HPDE6-E6E7 (cell line): ENCODE results near the gene CEACAM1.
"Not testable (repeated sequence)": the region's sequence is repeated elsewhere in the genome, so short reads cannot be mapped to it uniquely, and the experiment has no call there.

Experiments
- DNase-seq: peaks from one replicate; pipeline ENCODE4 v3.0.0; 2011; ENCODE audit warnings: missing footprints; ENCODE audit errors: extremely low spot score

CEACAM1 gene

GRCh38 chr19:42475366-42475765 is 52.9 kb downstream of the CEACAM1 start:
- no peak for DNase-seq

- DNase-seq: no peak
Observed at GRCh38 chr19:42474743-42475142, 53.5 kb downstream of the CEACAM1 start.

- no peak for DNase-seq
Observed at GRCh38 chr19:42473686-42474085, 54.6 kb downstream of the CEACAM1 start.

- no peak for DNase-seq
Observed at GRCh38 chr19:42472402-42473147, 55.7 kb downstream of the CEACAM1 start.

- DNase-seq: no peak
Observed at GRCh38 chr19:42471554-42472249, 56.6 kb downstream of the CEACAM1 start.

- DNase-seq: no peak
Observed at GRCh38 chr19:42469311-42470235, 58.7 kb downstream of the CEACAM1 start.

GRCh38 chr19:42468273-42468796 is 59.9 kb downstream of the CEACAM1 start:
- DNase-seq: peak; percentile 54

GRCh38 chr19:42467183-42467760 is 61.0 kb downstream of the CEACAM1 start:
- no peak for DNase-seq

GRCh38 chr19:42466521-42467182 is 61.6 kb downstream of the CEACAM1 start:
- no peak for DNase-seq

- no peak for DNase-seq
Observed at GRCh38 chr19:42465827-42466280, 62.4 kb downstream of the CEACAM1 start.

GRCh38 chr19:42461700-42462324 is 66.5 kb downstream of the CEACAM1 start:
- DNase-seq: no peak

GRCh38 chr19:42461231-42461630 is 67.0 kb downstream of the CEACAM1 start:
- not testable (repeated sequence) for DNase-seq

- DNase-seq: no peak
Observed at GRCh38 chr19:42459926-42460325, 68.4 kb downstream of the CEACAM1 start.
